Neutrophil (primary cell): Measurements from ENCODE around the gene FAM174C.

ENCODE experiments used
- H3K27ac ChIP-seq: fragments of 200-600 bp; sonication (generic); 2 replicates; pipeline ENCODE4 v1.5.1; 2016; ENCODE audit warnings: mild to moderate bottlenecking, moderate library complexity
- H3K27me3 ChIP-seq: fragments of 200-600 bp; sonication (generic); 2 replicates; pipeline ENCODE4 v1.6.0; 2016; ENCODE audit warnings: mild to moderate bottlenecking
- H3K36me3 ChIP-seq: fragments of 200-600 bp; sonication (generic); 2 replicates; pipeline ENCODE4 v1.5.1; 2017
- H3K4me1 ChIP-seq, 2 experiments: fragments of 200-600 bp in 1 of 2; sonication (generic) in 1 of 2; 1 replicate in 1 of 2; 2 replicates in 1 of 2; pipeline versions ENCODE4 v1.5.1 to v1.6.1; 2013 to 2016; ENCODE audit warnings: low read depth in 1 of 2, low read length in 1 of 2, mild to moderate bottlenecking in 1 of 2, moderate library complexity in 1 of 2; ENCODE audit not compliant: control insufficient read depth in 1 of 2, insufficient read depth in 1 of 2
- H3K4me3 ChIP-seq, 2 experiments: fragments of 200-600 bp in 1 of 2; sonication (generic) in 1 of 2; 1 replicate in 1 of 2; 2 replicates in 1 of 2; pipeline ENCODE4 v1.5.1; 2013 to 2016; ENCODE audit warnings: low read depth in 1 of 2, low read length in 1 of 2, mild to moderate bottlenecking in 1 of 2, moderate library complexity in 1 of 2
- H3K9me3 ChIP-seq: fragments of 200-600 bp; sonication (generic); 2 replicates; pipeline ENCODE4 v1.5.1; 2016
- CTCF ChIP-seq: fragments of 200-600 bp; sonication (generic); IDR thresholded peaks from 2 replicates; pipeline ENCODE4 v1.5.1; 2016; ENCODE audit warnings: antibody characterized with exemption

Gene FAM174C

GRCh38 chr19:1288833-1289685 is 13.7 kb downstream of the FAM174C start:
- TF ChIP-seq CTCF, result no peak
- Histone ChIP-seq H3K36me3 (no peaks in the 10 kb centered on the region), H3K27ac (no peak overlapping the region), H3K27me3 (peaks cover 98% of the 10 kb centered on the region), H3K9me3 (no peaks in the 10 kb centered on the region), H3K4me1 (no peaks in the 10 kb centered on the region), H3K4me3 (no peak overlapping the region)

- H3K4me3 ChIP-seq, result no peak overlapping the region
- no peak overlapping the region for H3K27ac ChIP-seq
- H3K9me3 ChIP-seq, result no peaks in the 10 kb centered on the region
- peaks cover 98% of the 10 kb centered on the region for H3K27me3 ChIP-seq
- H3K36me3 ChIP-seq, result no peaks in the 10 kb centered on the region
- no peak for TF ChIP-seq CTCF
- H3K4me1 ChIP-seq, result no peaks in the 10 kb centered on the region
Measured at GRCh38 chr19:1289686-1290025, 14.3 kb downstream of the FAM174C start.

- TF ChIP-seq CTCF, result no peak
- Histone ChIP-seq H3K9me3 (no peaks in the 10 kb centered on the region), H3K36me3 (no peaks in the 10 kb centered on the region), H3K4me1 (peaks cover 0 to 1% of the 10 kb centered on the region in 2 experiments), H3K27ac (no peak overlapping the region), H3K4me3 (no peak overlapping the region), H3K27me3 (peaks cover 98% of the 10 kb centered on the region)
Measured at GRCh38 chr19:1290196-1290702, 14.9 kb downstream of the FAM174C start.

GRCh38 chr19:1290703-1291651 is 15.6 kb downstream of the FAM174C start:
- Histone ChIP-seq H3K9me3 (no peaks in the 10 kb centered on the region), H3K4me3 (no peak overlapping the region), H3K4me1 (peaks cover 3 to 8% of the 10 kb centered on the region in 2 experiments), H3K36me3 (no peaks in the 10 kb centered on the region), H3K27ac (no peak overlapping the region), H3K27me3 (peaks cover 100% of the 10 kb centered on the region)
- TF ChIP-seq CTCF, result no peak

- H3K27me3 ChIP-seq, result peaks cover 100% of the 10 kb centered on the region
- no peaks in the 10 kb centered on the region for H3K9me3 ChIP-seq
- H3K4me3 ChIP-seq, result no peak overlapping the region
- no peak for TF ChIP-seq CTCF
- H3K36me3 ChIP-seq, result no peaks in the 10 kb centered on the region
- peaks cover 3 to 8% of the 10 kb centered on the region in 2 experiments for H3K4me1 ChIP-seq
- H3K27ac ChIP-seq, result no peak overlapping the region
Measured at GRCh38 chr19:1291761-1292418, 16.6 kb downstream of the FAM174C start.
